GM23338 (cell line): ENCODE data around the gene ADSS1. TPM values are rescaled to one million over a fixed set of nuclear protein-coding genes. Genes with fewer than 3 reads are reported as not detected.

Experiments used
- ATAC-seq: fragments of 200-7000 bp; cut with Tn5 transposase; 3 replicates; pipeline ENCODE4 v1.9.1; 2020
- DNase-seq: peaks from one replicate; pipeline ENCODE4 v3.0.0-alpha.2; 2015; ENCODE audit warnings: low spot score
- H2AFZ ChIP-seq: fragments of 200-600 bp; sonication (generic); 2 replicates; pipeline ENCODE4 v1.8.0; 2016; ENCODE audit warnings: antibody characterized with exemption, mild to moderate bottlenecking, moderate library complexity
- H3F3A ChIP-seq: fragments of 200-600 bp; sonication (generic); replicated peaks from 2 replicates; pipeline ENCODE4 v1.8.0; 2017; ENCODE audit warnings: antibody characterized with exemption, mixed run types, low read depth
- H3K27ac ChIP-seq: fragments of 200-600 bp; sonication (generic); 2 replicates; pipeline ENCODE4 v1.6.1; 2016; ENCODE audit warnings: low read depth
- H3K27me3 ChIP-seq: fragments of 200-600 bp; sonication (generic); 2 replicates; pipeline ENCODE4 v1.8.0; 2016; ENCODE audit warnings: mild to moderate bottlenecking, mixed run types, moderate library complexity; ENCODE audit not compliant: insufficient read depth
- H3K36me3 ChIP-seq: fragments of 200-600 bp; sonication (generic); 2 replicates; pipeline ENCODE4 v1.8.0; 2016; ENCODE audit warnings: mild to moderate bottlenecking; ENCODE audit not compliant: insufficient read depth
- H3K4me1 ChIP-seq: fragments of 200-600 bp; sonication (generic); 2 replicates; pipeline ENCODE4 v1.8.0; 2016; ENCODE audit warnings: mild to moderate bottlenecking, moderate library complexity; ENCODE audit not compliant: insufficient read depth
- H3K4me2 ChIP-seq: fragments of 200-600 bp; sonication (generic); 2 replicates; pipeline ENCODE4 v1.7.1; 2017; ENCODE audit warnings: mixed run types
- H3K4me3 ChIP-seq: fragments of 200-600 bp; sonication (generic); 2 replicates; pipeline ENCODE4 v1.6.1; 2016; ENCODE audit warnings: mixed run types
- H3K79me2 ChIP-seq: fragments of 200-600 bp; sonication (generic); replicated peaks from 2 replicates; pipeline ENCODE4 v1.8.0; 2017; ENCODE audit warnings: mild to moderate bottlenecking; ENCODE audit not compliant: insufficient read depth
- H3K9me2 ChIP-seq: fragments of 200-600 bp; sonication (generic); 2 replicates; pipeline ENCODE4 v1.8.0; 2017; ENCODE audit not compliant: insufficient read depth
- H4K20me1 ChIP-seq: fragments of 200-600 bp; sonication (generic); replicated peaks from 2 replicates; pipeline ENCODE4 v1.8.0; 2017; ENCODE audit warnings: mild to moderate bottlenecking; ENCODE audit not compliant: insufficient read depth
- H3K27ac Mint-ChIP-seq: 2 replicates; pipeline ENCODE4 v1.8.0; 2020; ENCODE audit warnings: inconsistent platforms, mild to moderate bottlenecking, moderate library complexity, mixed read lengths
- H3K27me3 Mint-ChIP-seq: 3 replicates; pipeline ENCODE4 v1.8.0; 2022; ENCODE audit warnings: low read depth, mild to moderate bottlenecking, moderate library complexity, mixed read lengths, inconsistent platforms; ENCODE audit not compliant: insufficient read depth, poor library complexity
- H3K36me3 Mint-ChIP-seq: 3 replicates; pipeline ENCODE4 v1.8.0; 2021; ENCODE audit warnings: low read depth, mild to moderate bottlenecking, inconsistent platforms, moderate library complexity, mixed read lengths
- H3K4me1 Mint-ChIP-seq: 3 replicates; pipeline ENCODE4 v1.8.0; 2020; ENCODE audit warnings: mild to moderate bottlenecking, inconsistent platforms, mixed read lengths
- H3K4me3 Mint-ChIP-seq: 3 replicates; pipeline ENCODE4 v1.8.0; 2021; ENCODE audit warnings: moderate library complexity, mild to moderate bottlenecking, inconsistent platforms, mixed read lengths
- H3K9me3 Mint-ChIP-seq: 3 replicates; pipeline ENCODE4 v1.8.0; 2020; ENCODE audit warnings: moderate library complexity, mild to moderate bottlenecking, inconsistent platforms, mixed read lengths
- CREB1 ChIP-seq: fragments of 250-450 bp; sonication (Bioruptor Pico); IDR thresholded peaks from 2 replicates; pipeline ENCODE4 v1.5.0; 2020; ENCODE audit warnings: low read depth, mild to moderate bottlenecking, moderate library complexity
- CTCF ChIP-seq, 2 experiments: fragments of 200-600 bp in 1 of 2; sonication (generic) in 1 of 2; conservative IDR thresholded peaks; 2 replicates each; pipeline versions ENCODE4 v1.5.1 to v1.6.1; 2016 to 2017; ENCODE audit warnings: antibody characterized with exemption in 2 of 2, low read depth in 2 of 2, mild to moderate bottlenecking in 2 of 2, moderate library complexity in 1 of 2
- POLR2AphosphoS5 ChIP-seq: IDR thresholded peaks from 2 replicates; pipeline ENCODE4 v1.6.1; 2016; ENCODE audit warnings: antibody characterized with exemption, low read depth
- REST ChIP-seq: IDR thresholded peaks from one replicate; pipeline ENCODE4 v1.6.1; 2018; ENCODE audit warnings: antibody characterized with exemption; ENCODE audit not compliant: unreplicated experiment
- polyA plus RNA-seq: library from polyadenylated mRNA; unstranded; fragments of >200 nt; fragmentation: Nextera tagmentation; extraction: Ambion mirVana; gene quantifications from 2 replicates; pipeline ENCODE4 v1.2.1, GENCODE V29; 2016
- total RNA-seq: library from RNA; depleted of rRNA; stranded (reverse); fragments of >200 nt; shearing (Covaris generic); gene quantifications from 2 replicates; pipeline ENCODE4 v1.2.3, GENCODE V29; 2014
- TF ChIP-seq, protein P1 (sequence below): IDR thresholded peaks from 2 replicates; pipeline ENCODE4 v1.6.1; 2016; ENCODE audit warnings: antibody characterized with exemption
- TF ChIP-seq, protein P2 (sequence below): fragments of 250-450 bp; sonication (Bioruptor Pico); IDR thresholded peaks from 2 replicates; pipeline ENCODE4 v1.5.0; 2020; ENCODE audit warnings: mild to moderate bottlenecking, moderate library complexity

Gene ADSS1
- total and polyA plus RNA-seq, 2 experiments from 2014 or later: 9.5 to 11.6 TPM

DNA sequence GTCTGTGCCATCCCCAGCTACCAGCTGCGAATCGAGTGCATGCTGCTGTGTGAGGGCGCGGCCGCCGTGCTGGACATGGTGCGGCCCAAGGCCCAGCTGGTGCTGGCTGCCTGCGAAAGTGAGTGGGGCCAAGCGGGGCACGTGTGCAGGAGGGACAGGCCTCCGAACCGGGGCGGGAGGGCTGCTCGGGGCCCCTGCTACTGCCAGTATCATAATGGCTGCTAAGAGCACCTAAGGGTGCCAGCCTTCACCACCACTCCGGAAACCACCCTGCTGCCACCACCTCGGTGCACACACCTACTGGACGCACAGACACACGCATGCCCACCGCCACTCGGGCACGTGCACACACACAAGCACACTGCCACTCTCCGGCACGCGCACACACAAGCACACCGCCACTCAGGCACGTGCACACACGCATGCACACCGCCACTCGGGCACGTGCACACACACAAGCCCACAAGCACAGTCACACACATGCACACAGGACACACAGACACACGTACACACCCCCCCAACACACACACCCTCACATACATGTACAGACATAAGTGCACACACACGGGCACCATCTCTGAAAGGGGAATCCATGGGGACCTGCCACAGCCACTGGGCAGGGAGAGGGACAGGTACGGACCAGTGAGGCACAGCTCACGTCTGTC, 13.8 kb upstream of the ADSS1 start:
- DNase-seq (no peak), ATAC-seq (no peak)
- H3K4me1 ChIP-seq: 0 out of 2 replicates have a peak, but pooled peaks cover 9% of the 10 kb centered on the region
- Mint-ChIP-seq H3K27me3 (peaks cover 6% of the 10 kb centered on the region), H3K4me3 (no peak overlapping the region), H3K36me3 (peaks cover 11% of the 10 kb centered on the region), H3K27ac (no peak overlapping the region), H3K9me3 (peaks cover 3% of the 10 kb centered on the region; the same call in 1 of the 3 replicates), H3K4me1 (peaks cover 9% of the 10 kb centered on the region; the same call in 2 of the 3 replicates)
- no peaks in the 10 kb centered on the region for H3K79me2 ChIP-seq
- H2AFZ ChIP-seq: no peak overlapping the region
- no peak for TF ChIP-seq CREB1 (CRISPR knock-in tag)
- TF ChIP-seq, protein P1, sequence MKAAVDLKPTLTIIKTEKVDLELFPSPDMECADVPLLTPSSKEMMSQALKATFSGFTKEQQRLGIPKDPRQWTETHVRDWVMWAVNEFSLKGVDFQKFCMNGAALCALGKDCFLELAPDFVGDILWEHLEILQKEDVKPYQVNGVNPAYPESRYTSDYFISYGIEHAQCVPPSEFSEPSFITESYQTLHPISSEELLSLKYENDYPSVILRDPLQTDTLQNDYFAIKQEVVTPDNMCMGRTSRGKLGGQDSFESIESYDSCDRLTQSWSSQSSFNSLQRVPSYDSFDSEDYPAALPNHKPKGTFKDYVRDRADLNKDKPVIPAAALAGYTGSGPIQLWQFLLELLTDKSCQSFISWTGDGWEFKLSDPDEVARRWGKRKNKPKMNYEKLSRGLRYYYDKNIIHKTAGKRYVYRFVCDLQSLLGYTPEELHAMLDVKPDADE: no peak
- no peaks in the 10 kb centered on the region for H4K20me1 ChIP-seq
- H3K4me2 ChIP-seq: no peak overlapping the region
- no peak overlapping the region for H3K4me3 ChIP-seq
- H3K36me3 ChIP-seq: no peaks in the 10 kb centered on the region
- H3K9me2 ChIP-seq: no peaks in the 10 kb centered on the region
- no peaks in the 10 kb centered on the region for H3K27me3 ChIP-seq
- H3K27ac ChIP-seq: no peak overlapping the region
- H3F3A ChIP-seq: no peaks in the 10 kb centered on the region

- Histone ChIP-seq H2AFZ (no peak overlapping the region), H4K20me1 (no peaks in the 10 kb centered on the region), H3K36me3 (no peaks in the 10 kb centered on the region), H3K4me1 (0 out of 2 replicates have a peak, but pooled peaks cover 4% of the 10 kb centered on the region), H3K9me2 (no peaks in the 10 kb centered on the region), H3K4me3 (no peak overlapping the region), H3K27ac (no peak overlapping the region), H3K27me3 (no peaks in the 10 kb centered on the region), H3K4me2 (no peak overlapping the region), H3F3A (no peaks in the 10 kb centered on the region), H3K79me2 (no peaks in the 10 kb centered on the region)
- peaks cover 7% of the 10 kb centered on the region for H3K27me3 Mint-ChIP-seq
- peaks cover 9% of the 10 kb centered on the region for H3K36me3 Mint-ChIP-seq
- H3K4me1 Mint-ChIP-seq: peaks cover 8% of the 10 kb centered on the region; the same call in 1 of the 3 replicates
- no peak overlapping the region for H3K4me3 Mint-ChIP-seq
- H3K9me3 Mint-ChIP-seq: no peaks in the 10 kb centered on the region
- ATAC-seq: no peak
- no peak overlapping the region for H3K27ac Mint-ChIP-seq
- no peak for DNase-seq
- TF ChIP-seq POLR2AphosphoS5 (no peak), REST (no peak), CTCF (conservative IDR thresholded peaks at IDR 0.05; ENCODE audit: low read depth in 2 of 2) (no peak)
- TF ChIP-seq, protein P2, sequence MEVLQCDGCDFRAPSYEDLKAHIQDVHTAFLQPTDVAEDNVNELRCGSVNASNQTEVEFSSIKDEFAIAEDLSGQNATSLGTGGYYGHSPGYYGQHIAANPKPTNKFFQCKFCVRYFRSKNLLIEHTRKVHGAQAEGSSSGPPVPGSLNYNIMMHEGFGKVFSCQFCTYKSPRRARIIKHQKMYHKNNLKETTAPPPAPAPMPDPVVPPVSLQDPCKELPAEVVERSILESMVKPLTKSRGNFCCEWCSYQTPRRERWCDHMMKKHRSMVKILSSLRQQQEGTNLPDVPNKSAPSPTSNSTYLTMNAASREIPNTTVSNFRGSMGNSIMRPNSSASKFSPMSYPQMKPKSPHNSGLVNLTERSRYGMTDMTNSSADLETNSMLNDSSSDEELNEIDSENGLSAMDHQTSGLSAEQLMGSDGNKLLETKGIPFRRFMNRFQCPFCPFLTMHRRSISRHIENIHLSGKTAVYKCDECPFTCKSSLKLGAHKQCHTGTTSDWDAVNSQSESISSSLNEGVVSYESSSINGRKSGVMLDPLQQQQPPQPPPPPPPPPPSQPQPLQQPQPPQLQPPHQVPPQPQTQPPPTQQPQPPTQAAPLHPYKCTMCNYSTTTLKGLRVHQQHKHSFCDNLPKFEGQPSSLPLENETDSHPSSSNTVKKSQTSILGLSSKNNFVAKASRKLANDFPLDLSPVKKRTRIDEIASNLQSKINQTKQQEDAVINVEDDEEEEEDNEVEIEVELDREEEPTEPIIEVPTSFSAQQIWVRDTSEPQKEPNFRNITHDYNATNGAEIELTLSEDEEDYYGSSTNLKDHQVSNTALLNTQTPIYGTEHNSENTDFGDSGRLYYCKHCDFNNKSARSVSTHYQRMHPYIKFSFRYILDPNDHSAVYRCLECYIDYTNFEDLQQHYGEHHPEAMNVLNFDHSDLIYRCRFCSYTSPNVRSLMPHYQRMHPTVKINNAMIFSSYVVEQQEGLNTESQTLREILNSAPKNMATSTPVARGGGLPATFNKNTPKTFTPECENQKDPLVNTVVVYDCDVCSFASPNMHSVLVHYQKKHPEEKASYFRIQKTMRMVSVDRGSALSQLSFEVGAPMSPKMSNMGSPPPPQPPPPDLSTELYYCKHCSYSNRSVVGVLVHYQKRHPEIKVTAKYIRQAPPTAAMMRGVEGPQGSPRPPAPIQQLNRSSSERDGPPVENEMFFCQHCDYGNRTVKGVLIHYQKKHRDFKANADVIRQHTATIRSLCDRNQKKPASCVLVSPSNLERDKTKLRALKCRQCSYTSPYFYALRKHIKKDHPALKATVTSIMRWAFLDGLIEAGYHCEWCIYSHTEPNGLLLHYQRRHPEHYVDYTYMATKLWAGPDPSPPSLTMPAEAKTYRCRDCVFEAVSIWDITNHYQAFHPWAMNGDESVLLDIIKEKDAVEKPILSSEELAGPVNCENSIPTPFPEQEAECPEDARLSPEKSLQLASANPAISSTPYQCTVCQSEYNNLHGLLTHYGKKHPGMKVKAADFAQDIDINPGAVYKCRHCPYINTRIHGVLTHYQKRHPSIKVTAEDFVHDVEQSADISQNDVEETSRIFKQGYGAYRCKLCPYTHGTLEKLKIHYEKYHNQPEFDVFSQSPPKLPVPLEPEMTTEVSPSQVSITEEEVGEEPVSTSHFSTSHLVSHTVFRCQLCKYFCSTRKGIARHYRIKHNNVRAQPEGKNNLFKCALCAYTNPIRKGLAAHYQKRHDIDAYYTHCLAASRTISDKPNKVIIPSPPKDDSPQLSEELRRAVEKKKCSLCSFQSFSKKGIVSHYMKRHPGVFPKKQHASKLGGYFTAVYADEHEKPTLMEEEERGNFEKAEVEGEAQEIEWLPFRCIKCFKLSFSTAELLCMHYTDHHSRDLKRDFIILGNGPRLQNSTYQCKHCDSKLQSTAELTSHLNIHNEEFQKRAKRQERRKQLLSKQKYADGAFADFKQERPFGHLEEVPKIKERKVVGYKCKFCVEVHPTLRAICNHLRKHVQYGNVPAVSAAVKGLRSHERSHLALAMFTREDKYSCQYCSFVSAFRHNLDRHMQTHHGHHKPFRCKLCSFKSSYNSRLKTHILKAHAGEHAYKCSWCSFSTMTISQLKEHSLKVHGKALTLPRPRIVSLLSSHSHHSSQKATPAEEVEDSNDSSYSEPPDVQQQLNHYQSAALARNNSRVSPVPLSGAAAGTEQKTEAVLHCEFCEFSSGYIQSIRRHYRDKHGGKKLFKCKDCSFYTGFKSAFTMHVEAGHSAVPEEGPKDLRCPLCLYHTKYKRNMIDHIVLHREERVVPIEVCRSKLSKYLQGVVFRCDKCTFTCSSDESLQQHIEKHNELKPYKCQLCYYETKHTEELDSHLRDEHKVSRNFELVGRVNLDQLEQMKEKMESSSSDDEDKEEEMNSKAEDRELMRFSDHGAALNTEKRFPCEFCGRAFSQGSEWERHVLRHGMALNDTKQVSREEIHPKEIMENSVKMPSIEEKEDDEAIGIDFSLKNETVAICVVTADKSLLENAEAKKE: no peak
Observed at GRCh38 chr14:104712881-104713734, 10.9 kb upstream of the ADSS1 start.
